Glomerular visceral epithelial cell (primary cell): Measurements from ENCODE around the gene PROKR1.

ENCODE experiments used
- DNase-seq: peaks from one replicate; pipeline ENCODE4 v3.0.0-alpha.2; 2016; ENCODE audit errors: extremely low spot score

The PROKR1 gene

DNA sequence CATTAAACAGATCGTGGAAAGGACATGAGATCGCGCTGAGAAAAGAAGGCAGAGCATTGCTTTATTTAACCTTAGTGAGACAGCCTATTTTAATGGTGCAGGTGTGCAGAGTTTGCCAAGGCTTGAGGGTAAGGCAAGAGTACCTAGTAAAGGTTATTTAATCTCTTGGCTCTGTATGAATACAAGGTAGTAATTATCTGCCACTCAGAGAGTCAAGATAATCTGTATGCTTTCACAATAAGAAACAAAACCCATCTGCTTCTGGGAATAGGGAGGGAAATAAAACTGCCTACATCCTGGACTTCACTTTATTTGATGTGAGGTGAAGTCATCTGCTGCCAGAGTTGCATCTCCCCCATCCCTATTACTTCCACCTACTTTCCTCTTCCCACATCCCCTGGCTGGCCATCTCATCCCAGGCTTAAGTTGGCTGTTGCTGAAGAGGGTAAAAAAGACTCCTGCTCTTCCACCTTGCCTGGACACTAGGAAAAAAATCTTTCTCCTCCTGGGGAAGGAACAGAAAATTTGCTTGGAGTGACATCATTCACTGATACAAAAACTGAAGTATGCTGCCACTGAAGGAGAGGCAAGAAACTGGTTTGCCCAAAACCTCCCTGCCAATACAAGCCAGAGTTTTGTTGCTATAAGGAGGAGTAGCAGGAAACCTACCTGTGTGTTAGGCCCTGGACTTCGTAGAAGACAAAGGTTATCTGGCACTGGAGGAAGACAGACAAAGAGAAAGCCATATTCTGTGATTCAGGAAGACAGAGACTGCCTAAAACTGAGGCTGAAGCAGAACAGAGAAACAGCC, 55.4 kb downstream of the PROKR1 start:
- DNase-seq = no peak

DNA sequence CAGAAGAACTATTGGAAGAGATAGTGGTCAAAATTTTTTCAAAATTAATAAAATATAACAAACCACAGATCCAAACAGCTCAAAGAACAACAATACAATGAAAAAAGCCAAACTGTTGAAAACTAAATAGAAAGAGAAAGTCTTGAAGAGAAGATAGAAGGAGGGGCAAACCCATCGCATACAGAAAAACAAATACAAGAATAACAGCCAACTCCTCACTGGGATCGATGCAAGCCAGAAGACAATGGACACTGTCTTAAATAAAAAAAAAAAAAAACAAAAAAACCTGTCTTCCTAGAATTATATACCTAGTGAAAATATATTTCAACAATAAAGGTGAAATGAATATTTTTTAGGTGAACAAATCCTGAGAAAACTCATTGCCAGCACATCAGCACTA, 57.2 kb downstream of the PROKR1 start:
- DNase-seq = no peak

DNA sequence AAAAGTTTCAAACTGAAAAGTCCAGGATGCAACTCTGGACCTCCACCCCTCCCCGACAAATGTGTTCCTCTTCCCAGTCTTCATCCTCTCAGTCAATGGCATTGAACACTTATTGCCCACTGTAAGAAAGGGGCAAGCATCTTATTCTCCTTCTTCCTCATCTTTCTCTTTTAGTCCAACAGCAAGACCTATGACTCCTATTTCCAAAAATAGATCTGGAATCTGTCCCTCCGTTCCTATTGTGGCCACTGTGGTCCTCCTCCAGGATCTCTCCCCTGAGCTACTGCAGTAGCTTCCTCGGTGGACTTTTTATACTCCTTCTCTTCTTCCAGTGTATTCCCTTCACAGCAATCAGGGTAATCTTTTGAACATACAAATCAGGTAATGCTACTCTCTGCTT, 63.3 kb downstream of the PROKR1 start:
- no peak for DNase-seq
